Measurements from ENCODE around the gene KAZN.

Gene KAZN

GRCh38 chr1:14994148-14994547, 395.7 kb downstream of the KAZN start:
- no peak for DNase-seq

GRCh38 chr1:14994841-14995437, 396.5 kb downstream of the KAZN start:
- DNase-seq: no peak

- no peak for DNase-seq
Observed at GRCh38 chr1:14996133-14997050, 397.9 kb downstream of the KAZN start.

- DNase-seq: no peak
Observed at GRCh38 chr1:14997646-14998276, 399.3 kb downstream of the KAZN start.

GRCh38 chr1:14999441-14999840, 401.0 kb downstream of the KAZN start:
- DNase-seq: no peak

GRCh38 chr1:15000030-15000429, 401.5 kb downstream of the KAZN start:
- DNase-seq: no peak

GRCh38 chr1:15000671-15001070, 402.2 kb downstream of the KAZN start:
- DNase-seq: no peak

GRCh38 chr1:15001317-15001915, 402.9 kb downstream of the KAZN start:
- no peak for DNase-seq

GRCh38 chr1:15002325-15002724, 403.8 kb downstream of the KAZN start:
- DNase-seq: no peak

- DNase-seq: no peak
Observed at GRCh38 chr1:15004396-15004795, 405.9 kb downstream of the KAZN start.

- DNase-seq: no peak
Observed at GRCh38 chr1:15005116-15005515, 406.6 kb downstream of the KAZN start.

GRCh38 chr1:15007368-15007767, 408.9 kb downstream of the KAZN start:
- DNase-seq: no peak

GRCh38 chr1:15007842-15008241, 409.4 kb downstream of the KAZN start:
- DNase-seq: no peak

GRCh38 chr1:15008783-15009729, 410.6 kb downstream of the KAZN start:
- DNase-seq: no peak

GRCh38 chr1:15011160-15011559, 412.7 kb downstream of the KAZN start:
- DNase-seq: no peak

GRCh38 chr1:15011661-15012060, 413.2 kb downstream of the KAZN start:
- DNase-seq: no peak

GRCh38 chr1:15012822-15013221, 414.3 kb downstream of the KAZN start:
- no peak for DNase-seq

- no peak for DNase-seq
Observed at GRCh38 chr1:15013767-15014166, 415.3 kb downstream of the KAZN start.

- no peak for DNase-seq
Observed at GRCh38 chr1:15014516-15014915, 416.0 kb downstream of the KAZN start.

- no peak for DNase-seq
Observed at GRCh38 chr1:15016001-15016400, 417.5 kb downstream of the KAZN start.

- DNase-seq: no peak
Observed at GRCh38 chr1:15016526-15016925, 418.0 kb downstream of the KAZN start.

GRCh38 chr1:15017120-15017519, 418.6 kb downstream of the KAZN start:
- DNase-seq: no peak
